ENCODE measurements around the gene PDXK. TPM values are rescaled to one million over a fixed set of nuclear protein-coding genes. Genes with fewer than 3 reads are reported as not detected.

The PDXK gene
- total and polyA plus RNA-seq, 2 of the 13 experiments (the other 11 are each of a cell fraction or from before 2014, with no cell fraction given) = 114 to 184 TPM

DNA sequence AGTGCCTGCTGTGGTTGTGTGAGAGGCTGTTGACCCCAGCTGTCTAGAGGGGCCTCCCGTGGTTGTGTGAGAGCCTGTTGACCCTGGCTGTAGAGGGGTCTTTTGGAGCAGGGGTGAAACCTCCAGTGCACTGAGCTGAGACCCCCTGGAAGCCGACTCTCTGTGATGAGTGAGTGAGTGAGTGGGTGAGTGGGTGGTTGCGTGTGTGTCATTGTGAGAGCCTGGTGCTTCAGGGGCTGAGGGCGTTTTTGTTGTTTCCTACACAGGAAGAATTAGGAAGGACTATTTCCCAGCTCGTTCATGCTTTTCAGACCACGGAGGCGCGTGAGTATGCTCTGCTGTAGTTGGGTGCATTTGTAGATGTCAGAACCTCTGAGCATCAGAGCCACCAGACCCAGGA, 73.5 kb downstream of the PDXK start:
- Histone ChIP-seq H3K4me2 (ENCODE audit: low read depth, low read length) (no peak overlapping the region), H3K4me1 (ENCODE audit: insufficient read depth, low read length) (peaks cover 12% of the 10 kb centered on the region), H4K20me1 (ENCODE audit: insufficient read depth, low read length) (peaks cover 7% of the 10 kb centered on the region; the same call in 1 of the 2 replicates), H3K27me3 (ENCODE audit: control insufficient read depth in 1 of 2, insufficient read depth in 2 of 2, low read length in 2 of 2) (no peaks in the 10 kb centered on the region; a peak in 1 of 5 replicates), H2AFZ (ENCODE audit: low read length) (no peak overlapping the region), H3K27ac (ENCODE audit: extremely low read length, insufficient read depth, low read length) (no peak overlapping the region), H3K9ac (ENCODE audit: insufficient read depth, low read depth, low read length) (no peak overlapping the region), H3K79me2 (ENCODE audit: insufficient read depth, low read length) (peaks cover 45% of the 10 kb centered on the region), H3K9me3 (ENCODE audit: low read length) (no peaks in the 10 kb centered on the region), H3K4me3 (replicated peaks in 1 of 3; ENCODE audit: insufficient read depth in 1 of 3, low read depth in 2 of 3, low read length in 3 of 3) (no peak overlapping the region), H3K36me3 (replicated peaks in 1 of 2; ENCODE audit: control insufficient read depth in 1 of 2, insufficient read depth in 2 of 2, low read length in 2 of 2) (peaks cover 33 to 61% of the 10 kb centered on the region in 2 experiments)
- WGBS (ENCODE audit: low lambda C conversion rate) = 93% methylated on average over 8 of the region's 8 CpGs
- intact Hi-C loops (cut with micrococcal nuclease; ENCODE audit: unreplicated experiment) (no loop called here), in situ Hi-C loops (cut with HindIII; ENCODE audit: extremely low pct_ligation_motif_present, low pct_unique_long_range_greater_than_20kb) (no loop called here)
- DNase-seq (ENCODE audit: low spot score) (no peak), ATAC-seq (no peak), FAIRE-seq (no peak)
- POLR2A ChIA-PET = no interaction called here
- no TSS peak for BruUV-seq (replicated peaks)
- TF ChIP-seq EEA1 (CRISPR knock-in tag; IDR thresholded peaks at IDR 0.05; ENCODE audit: borderline replicate concordance) (no peak), CENPX (CRISPR knock-in tag; IDR thresholded peaks at IDR 0.05) (no peak), SNAPC2 (CRISPR knock-in tag; IDR thresholded peaks at IDR 0.05) (no peak), RAD51 (IDR thresholded peaks at IDR 0.05; ENCODE audit: borderline replicate concordance) (no peak), ZNF367 (CRISPR knock-in tag; IDR thresholded peaks at IDR 0.05; ENCODE audit: borderline replicate concordance) (no peak), ZNF780A (CRISPR knock-in tag; IDR thresholded peaks at IDR 0.05) (no peak), PAF1 (CRISPR knock-in tag; IDR thresholded peaks at IDR 0.05) (no peak), ZNF543 (CRISPR knock-in tag; IDR thresholded peaks at IDR 0.05) (no peak), ISL2 (CRISPR knock-in tag; IDR thresholded peaks at IDR 0.05) (no peak), HOXA7 (CRISPR knock-in tag; IDR thresholded peaks at IDR 0.05) (no peak), ZNF468 (CRISPR knock-in tag; IDR thresholded peaks at IDR 0.05) (no peak), DMAP1 (CRISPR knock-in tag; IDR thresholded peaks at IDR 0.05) (no peak)
- TF ChIP-seq, protein P1, sequence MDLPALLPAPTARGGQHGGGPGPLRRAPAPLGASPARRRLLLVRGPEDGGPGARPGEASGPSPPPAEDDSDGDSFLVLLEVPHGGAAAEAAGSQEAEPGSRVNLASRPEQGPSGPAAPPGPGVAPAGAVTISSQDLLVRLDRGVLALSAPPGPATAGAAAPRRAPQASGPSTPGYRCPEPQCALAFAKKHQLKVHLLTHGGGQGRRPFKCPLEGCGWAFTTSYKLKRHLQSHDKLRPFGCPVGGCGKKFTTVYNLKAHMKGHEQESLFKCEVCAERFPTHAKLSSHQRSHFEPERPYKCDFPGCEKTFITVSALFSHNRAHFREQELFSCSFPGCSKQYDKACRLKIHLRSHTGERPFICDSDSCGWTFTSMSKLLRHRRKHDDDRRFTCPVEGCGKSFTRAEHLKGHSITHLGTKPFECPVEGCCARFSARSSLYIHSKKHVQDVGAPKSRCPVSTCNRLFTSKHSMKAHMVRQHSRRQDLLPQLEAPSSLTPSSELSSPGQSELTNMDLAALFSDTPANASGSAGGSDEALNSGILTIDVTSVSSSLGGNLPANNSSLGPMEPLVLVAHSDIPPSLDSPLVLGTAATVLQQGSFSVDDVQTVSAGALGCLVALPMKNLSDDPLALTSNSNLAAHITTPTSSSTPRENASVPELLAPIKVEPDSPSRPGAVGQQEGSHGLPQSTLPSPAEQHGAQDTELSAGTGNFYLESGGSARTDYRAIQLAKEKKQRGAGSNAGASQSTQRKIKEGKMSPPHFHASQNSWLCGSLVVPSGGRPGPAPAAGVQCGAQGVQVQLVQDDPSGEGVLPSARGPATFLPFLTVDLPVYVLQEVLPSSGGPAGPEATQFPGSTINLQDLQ (CRISPR knock-in tag; IDR thresholded peaks at IDR 0.05) = no peak
- TF ChIP-seq, protein P2, sequence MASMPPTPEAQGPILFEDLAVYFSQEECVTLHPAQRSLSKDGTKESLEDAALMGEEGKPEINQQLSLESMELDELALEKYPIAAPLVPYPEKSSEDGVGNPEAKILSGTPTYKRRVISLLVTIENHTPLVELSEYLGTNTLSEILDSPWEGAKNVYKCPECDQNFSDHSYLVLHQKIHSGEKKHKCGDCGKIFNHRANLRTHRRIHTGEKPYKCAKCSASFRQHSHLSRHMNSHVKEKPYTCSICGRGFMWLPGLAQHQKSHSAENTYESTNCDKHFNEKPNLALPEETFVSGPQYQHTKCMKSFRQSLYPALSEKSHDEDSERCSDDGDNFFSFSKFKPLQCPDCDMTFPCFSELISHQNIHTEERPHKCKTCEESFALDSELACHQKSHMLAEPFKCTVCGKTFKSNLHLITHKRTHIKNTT (CRISPR knock-in tag; IDR thresholded peaks at IDR 0.05) = no peak
- CTCF ChIA-PET (ENCODE audit: low intra/inter-chr PET ratio, low total read pairs) = no interaction called here

Measured in HepG2 (cell line).